SK-N-MC (cell line): ENCODE data around the gene ZNF654.

Experiments
- EZH2 ChIP-seq: fragments of 200-600 bp; sonication (generic); IDR thresholded peaks from one replicate; pipeline ENCODE4 v1.6.1; 2017; ENCODE audit warnings: antibody characterized with exemption
- POLR2AphosphoS5 ChIP-seq: IDR thresholded peaks from 2 replicates; pipeline ENCODE4 v1.6.1; 2012; ENCODE audit warnings: mild to moderate bottlenecking, low read depth, low read length, borderline replicate concordance

GRCh38 chr3:88148651-88149050, 89.6 kb downstream of the ZNF654 start:
- no peak for TF ChIP-seq EZH2
- no peak for TF ChIP-seq POLR2AphosphoS5
